K562 (cell line): ENCODE results near the gene MTMR3. TPM values are rescaled to one million over a fixed set of nuclear protein-coding genes. Genes with fewer than 3 reads are reported as not detected.
A peak's percentile ranks its signal among the peaks of the same experiment; 100 is the strongest.

ENCODE experiments used
- CHCHD3 ChIP-seq: fragments of 250-450 bp; sonication (Bioruptor Pico); IDR thresholded peaks from 2 replicates; pipeline ENCODE4 v2.1.2; 2022; ENCODE audit warnings: mild to moderate bottlenecking
- CUX1 ChIP-seq: fragments of 200-800 bp; sonication (Bioruptor generic); IDR thresholded peaks from 2 replicates; pipeline ENCODE4 v1.6.1; 2016; ENCODE audit warnings: missing genetic modification characterization, missing compliant biosample characterization
- GABPB1 ChIP-seq: sonication (generic); formaldehyde crosslinking; IDR thresholded peaks from 2 replicates; pipeline ENCODE4 v1.8.0; 2022; ENCODE audit warnings: mild to moderate bottlenecking, missing genetic modification reagents
- GTF2A2 ChIP-seq: IDR thresholded peaks from 2 replicates; pipeline ENCODE4 v1.6.1; 2016; ENCODE audit warnings: mild to moderate bottlenecking, missing genetic modification characterization, missing compliant biosample characterization
- GTF2F1 ChIP-seq: IDR thresholded peaks from 2 replicates; pipeline ENCODE4 v1.6.1; 2011; ENCODE audit warnings: low read depth, low read length, improper control_type of control experiment
- HEY1 ChIP-seq: fragments of 250-450 bp; sonication (Bioruptor Pico); IDR thresholded peaks from 2 replicates; pipeline ENCODE4 v1.5.0; 2020; ENCODE audit warnings: mild to moderate bottlenecking, moderate library complexity, borderline replicate concordance
- HMBOX1 ChIP-seq: sonication (generic); IDR thresholded peaks from 2 replicates; pipeline ENCODE4 v1.6.1; 2016
- KHSRP ChIP-seq: fragments of 450-650 bp; IDR thresholded peaks from 2 replicates; pipeline ENCODE4 v1.6.1; 2017
- PBX2 ChIP-seq, 2 experiments: IDR thresholded peaks in 1 of 2; conservative IDR thresholded peaks in 1 of 2; 2 replicates each; pipeline ENCODE4 v1.6.1; 2016; ENCODE audit warnings: low read depth in 2 of 2, mild to moderate bottlenecking in 1 of 2, missing compliant biosample characterization in 1 of 2, missing genetic modification characterization in 1 of 2, moderate library complexity in 1 of 2
- PKNOX1 ChIP-seq: fragments of 450-650 bp; IDR thresholded peaks from 2 replicates; pipeline ENCODE4 v1.6.1; 2016
- POLR2AphosphoS5 ChIP-seq: IDR thresholded peaks from 2 replicates; pipeline ENCODE4 v1.6.1; 2011; ENCODE audit warnings: mild to moderate bottlenecking, low read depth, low read length, moderate library complexity; ENCODE audit not compliant: control insufficient read depth, insufficient read depth
- RNF219 ChIP-seq: fragments of 250-450 bp; sonication (Bioruptor Pico); IDR thresholded peaks from 2 replicates; pipeline ENCODE4 v1.5.0; 2022; ENCODE audit warnings: mild to moderate bottlenecking
- SIRT6 ChIP-seq: IDR thresholded peaks from one replicate; pipeline ENCODE4 v1.6.1; 2012; ENCODE audit warnings: low read depth, mild to moderate bottlenecking, control low read depth, inconsistent platforms, low read length, moderate library complexity
- SRSF1 ChIP-seq: fragments of 200-400 bp; formaldehyde crosslinking; IDR thresholded peaks from 2 replicates; pipeline ENCODE4 v1.6.1; 2017; ENCODE audit warnings: mild to moderate bottlenecking, low read depth, low read length, moderate library complexity
- TBL1XR1 ChIP-seq, 2 experiments: IDR thresholded peaks; 2 replicates each; pipeline ENCODE4 v1.6.1; 2012; ENCODE audit warnings: improper control_type of control experiment in 2 of 2, low read length in 2 of 2, mild to moderate bottlenecking in 1 of 2
- ZNF561 ChIP-seq: fragments of 450-650 bp; formaldehyde crosslinking; conservative IDR thresholded peaks from 2 replicates; pipeline ENCODE4 v1.4.0; 2020; ENCODE audit warnings: mild to moderate bottlenecking, moderate library complexity
- polyA plus RNA-seq, 8 experiments: library from polyadenylated mRNA; depleted of rRNA in 4 of 8; stranded (reverse) in 5 of 8; unstranded in 3 of 8; fragments of >200 nt; fragmentation: Nextera tagmentation in 2 of 8; fragmentation: Illumina TruSeq in 1 of 8; extraction: Ambion mirVana in 2 of 8; extraction: Trizol in 1 of 8; gene quantifications; 2 replicates each; pipeline versions ENCODE4 v1.2.1 to v1.2.3, GENCODE V29; 2011 to 2014; ENCODE audit warnings: inconsistent platforms in 1 of 8, missing spikeins in 1 of 8
- total RNA-seq, 7 experiments: library from RNA; depleted of rRNA in 6 of 7; stranded (reverse); fragments of >200 nt in 6 of 7; fragmentation: Illumina TruSeq in 2 of 7; extraction: Trizol in 2 of 7; gene quantifications; 2 replicates each; pipeline versions ENCODE4 v1.2.1 to v1.2.3, GENCODE V29; 2011 to 2021; ENCODE audit warnings: low replicate concordance in 1 of 7

MTMR3 gene
- total and polyA plus RNA-seq, 9 of the 15 experiments (the other 6 are each of a cell fraction or from before 2014, with no cell fraction given): 1.6 to 13.7 (median 7.9) TPM

- TF ChIP-seq PBX2 (CRISPR knock-in tag; IDR thresholded peaks at IDR 0.05; ENCODE audit: low read depth): no peak
- TF ChIP-seq PBX2 (tag; conservative IDR thresholded peaks at IDR 0.05; ENCODE audit: low read depth): no peak
- TF ChIP-seq TBL1XR1 (IDR thresholded peaks at IDR 0.05; ENCODE audit: low read length in 2 of 2): peak in 1 of 2 experiments; percentile 61; a peak in 1 of 4 replicates
- no peak for TF ChIP-seq SIRT6
- TF ChIP-seq POLR2AphosphoS5: peak; percentile 34; the same call in 1 of the 2 replicates
- TF ChIP-seq GTF2F1: no peak
- TF ChIP-seq RNF219: no peak
- no peak for TF ChIP-seq KHSRP
- TF ChIP-seq SRSF1: no peak
- no peak for TF ChIP-seq ZNF561 (CRISPR knock-in tag)
- no peak for TF ChIP-seq PKNOX1
- no peak for TF ChIP-seq HMBOX1
- no peak for TF ChIP-seq GABPB1 (CRISPR knock-in tag)
- no peak for TF ChIP-seq GTF2A2
- TF ChIP-seq CUX1 (CRISPR knock-in tag): no peak
- no peak for TF ChIP-seq HEY1 (CRISPR knock-in tag)
- no peak for TF ChIP-seq CHCHD3
Measured at GRCh38 chr22:29840498-29840897, 42.5 kb upstream of the MTMR3 start (continued).
